MM.1S (cell line): ENCODE data around the gene CCL2.

Experiments used
- DNase-seq: peaks from one replicate; pipeline ENCODE4 v3.0.0-alpha.2; 2015
- H2AFZ ChIP-seq: fragments of 300-600 bp; sonication (generic); 2 replicates; pipeline ENCODE4 v1.6.0; 2016; ENCODE audit warnings: antibody characterized with exemption, low read length
- H3F3A ChIP-seq: fragments of 300-600 bp; sonication (generic); 2 replicates; pipeline ENCODE4 v1.6.1; 2016; ENCODE audit warnings: mild to moderate bottlenecking, antibody characterized with exemption, low read length, moderate library complexity, mixed read lengths; ENCODE audit not compliant: insufficient read depth
- H3K27ac ChIP-seq: fragments of 300-600 bp; sonication (generic); 2 replicates; pipeline ENCODE4 v1.5.1; 2016; ENCODE audit warnings: mild to moderate bottlenecking, low read length
- H3K27me3 ChIP-seq: fragments of 300-600 bp; sonication (generic); replicated peaks from 2 replicates; pipeline ENCODE4 v1.6.0; 2016; ENCODE audit warnings: low read length; ENCODE audit not compliant: insufficient read depth
- H3K36me3 ChIP-seq: fragments of 300-600 bp; sonication (generic); replicated peaks from 2 replicates; pipeline ENCODE4 v1.6.1; 2016; ENCODE audit warnings: mild to moderate bottlenecking, low read length, mixed read lengths; ENCODE audit not compliant: insufficient read depth
- H3K4me1 ChIP-seq: fragments of 300-600 bp; sonication (generic); 2 replicates; pipeline ENCODE4 v1.6.1; 2016; ENCODE audit warnings: low read length, mixed read lengths
- H3K4me2 ChIP-seq: fragments of 300-600 bp; sonication (generic); 2 replicates; pipeline ENCODE4 v1.6.0; 2016; ENCODE audit warnings: low read depth, low read length
- H3K4me3 ChIP-seq: fragments of 300-600 bp; sonication (generic); 2 replicates; pipeline ENCODE4 v1.5.1; 2016; ENCODE audit warnings: low read length, mixed read lengths
- H3K79me2 ChIP-seq: fragments of 300-600 bp; sonication (generic); 2 replicates; pipeline ENCODE4 v1.6.1; 2016; ENCODE audit warnings: mixed run types, low read length, mixed read lengths
- H3K9ac ChIP-seq: fragments of 300-600 bp; sonication (generic); 2 replicates; pipeline ENCODE4 v1.6.1; 2016; ENCODE audit warnings: low read length, mixed read lengths
- H3K9me2 ChIP-seq: fragments of 300-600 bp; sonication (generic); replicated peaks from 2 replicates; pipeline ENCODE4 v1.6.1; 2016; ENCODE audit warnings: mild to moderate bottlenecking, low read length, mixed read lengths; ENCODE audit not compliant: insufficient read depth
- H3K9me3 ChIP-seq: fragments of 300-600 bp; sonication (generic); replicated peaks from 2 replicates; pipeline ENCODE4 v1.6.1; 2016; ENCODE audit warnings: mild to moderate bottlenecking, low read length, mixed read lengths; ENCODE audit not compliant: insufficient read depth
- H4K20me1 ChIP-seq: fragments of 300-600 bp; sonication (generic); 2 replicates; pipeline ENCODE4 v1.6.1; 2016; ENCODE audit warnings: mild to moderate bottlenecking, low read length, moderate library complexity, mixed read lengths; ENCODE audit not compliant: insufficient read depth
- EZH2 ChIP-seq: fragments of 300-600 bp; sonication (generic); optimal IDR thresholded peaks from 2 replicates; pipeline ENCODE3; 2017; ENCODE audit warnings: low read depth, mild to moderate bottlenecking, antibody characterized with exemption, low read length, mixed read lengths
- EZH2phosphoT487 ChIP-seq: fragments of 300-600 bp; sonication (generic); IDR thresholded peaks from 2 replicates; pipeline ENCODE4 v1.6.1; 2018; ENCODE audit warnings: antibody characterized with exemption, low read length
- TF ChIP-seq, protein P1 (sequence below): fragments of 300-600 bp; sonication (generic); IDR thresholded peaks from 2 replicates; pipeline ENCODE4 v1.5.1; 2016; ENCODE audit warnings: antibody characterized with exemption, low read length, mixed read lengths

The CCL2 gene

GRCh38 chr17:34236281-34236892 is 18.7 kb upstream of the CCL2 start:
- no peak overlapping the region for H3K9ac ChIP-seq

DNA sequence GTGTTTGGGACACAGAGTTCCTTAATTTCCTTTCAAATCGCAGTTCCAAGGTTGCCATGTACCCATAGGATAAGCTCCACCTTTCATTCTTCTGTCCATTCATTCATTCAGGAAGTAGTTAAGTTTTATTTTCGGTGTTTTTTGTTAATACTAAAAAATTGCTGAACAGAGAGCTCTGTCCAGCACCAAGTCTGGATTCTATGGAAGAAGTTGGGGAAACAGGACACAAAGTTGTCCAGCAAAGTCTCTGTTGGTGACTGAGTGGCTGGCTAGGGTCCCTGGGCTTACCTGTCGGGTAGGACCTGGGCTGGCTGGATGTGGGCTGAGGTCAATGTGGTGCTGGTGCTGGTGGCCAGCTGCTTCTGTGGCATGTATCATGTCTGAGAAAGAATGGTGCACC is 17.6 kb upstream of the CCL2 start:
- Histone ChIP-seq H4K20me1 (no peaks in the 10 kb centered on the region), H3K36me3 (no peaks in the 10 kb centered on the region), H3K4me2 (no peak overlapping the region), H3K79me2 (no peaks in the 10 kb centered on the region), H3K9me3 (no peaks in the 10 kb centered on the region), H3K4me3 (no peak overlapping the region), H3F3A (no peaks in the 10 kb centered on the region), H3K9ac (no peak overlapping the region), H3K4me1 (no peaks in the 10 kb centered on the region), H3K27me3 (no peaks in the 10 kb centered on the region), H2AFZ (no peak overlapping the region), H3K9me2 (no peaks in the 10 kb centered on the region), H3K27ac (no peak overlapping the region)
- no peak for DNase-seq
- TF ChIP-seq EZH2 = no peak
- TF ChIP-seq, protein P1, sequence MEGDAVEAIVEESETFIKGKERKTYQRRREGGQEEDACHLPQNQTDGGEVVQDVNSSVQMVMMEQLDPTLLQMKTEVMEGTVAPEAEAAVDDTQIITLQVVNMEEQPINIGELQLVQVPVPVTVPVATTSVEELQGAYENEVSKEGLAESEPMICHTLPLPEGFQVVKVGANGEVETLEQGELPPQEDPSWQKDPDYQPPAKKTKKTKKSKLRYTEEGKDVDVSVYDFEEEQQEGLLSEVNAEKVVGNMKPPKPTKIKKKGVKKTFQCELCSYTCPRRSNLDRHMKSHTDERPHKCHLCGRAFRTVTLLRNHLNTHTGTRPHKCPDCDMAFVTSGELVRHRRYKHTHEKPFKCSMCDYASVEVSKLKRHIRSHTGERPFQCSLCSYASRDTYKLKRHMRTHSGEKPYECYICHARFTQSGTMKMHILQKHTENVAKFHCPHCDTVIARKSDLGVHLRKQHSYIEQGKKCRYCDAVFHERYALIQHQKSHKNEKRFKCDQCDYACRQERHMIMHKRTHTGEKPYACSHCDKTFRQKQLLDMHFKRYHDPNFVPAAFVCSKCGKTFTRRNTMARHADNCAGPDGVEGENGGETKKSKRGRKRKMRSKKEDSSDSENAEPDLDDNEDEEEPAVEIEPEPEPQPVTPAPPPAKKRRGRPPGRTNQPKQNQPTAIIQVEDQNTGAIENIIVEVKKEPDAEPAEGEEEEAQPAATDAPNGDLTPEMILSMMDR = no peak
- no peak for TF ChIP-seq EZH2phosphoT487

More at GRCh38 chr17:34236281-34236892, 18.7 kb upstream of the CCL2 start:
- DNase-seq = no peak
- no peaks in the 10 kb centered on the region for H3K9me2 ChIP-seq
- no peaks in the 10 kb centered on the region for H3K27me3 ChIP-seq
- no peak overlapping the region for H2AFZ ChIP-seq
- no peaks in the 10 kb centered on the region for H3K9me3 ChIP-seq
- no peaks in the 10 kb centered on the region for H3K36me3 ChIP-seq
- no peaks in the 10 kb centered on the region for H3F3A ChIP-seq
- H3K27ac ChIP-seq = no peak overlapping the region
- TF ChIP-seq, protein P1 = no peak
- no peak for TF ChIP-seq EZH2
- TF ChIP-seq EZH2phosphoT487 = no peak
- H4K20me1 ChIP-seq = no peaks in the 10 kb centered on the region
- no peaks in the 10 kb centered on the region for H3K4me1 ChIP-seq
- no peak overlapping the region for H3K4me2 ChIP-seq
- H3K4me3 ChIP-seq = no peak overlapping the region
- H3K79me2 ChIP-seq = no peaks in the 10 kb centered on the region

- Histone ChIP-seq H3K27ac (no peak overlapping the region), H2AFZ (no peak overlapping the region), H3F3A (no peaks in the 10 kb centered on the region), H3K9me2 (no peaks in the 10 kb centered on the region), H3K4me1 (no peaks in the 10 kb centered on the region), H3K36me3 (no peaks in the 10 kb centered on the region), H3K9me3 (no peaks in the 10 kb centered on the region), H3K4me2 (no peak overlapping the region), H4K20me1 (no peaks in the 10 kb centered on the region), H3K4me3 (no peak overlapping the region), H3K79me2 (no peaks in the 10 kb centered on the region), H3K9ac (no peak overlapping the region), H3K27me3 (no peaks in the 10 kb centered on the region)
- TF ChIP-seq EZH2 (no peak), EZH2phosphoT487 (no peak)
- TF ChIP-seq, protein P1 = no peak
- DNase-seq = no peak
These were observed 14.0 kb upstream of the CCL2 start for GRCh38 chr17:34241062-34241461.
